Dermis microvascular lymphatic vessel endothelial cell (primary cell): Measurements from ENCODE around the gene MYO1D. TPM values are rescaled to one million over a fixed set of nuclear protein-coding genes. Genes with fewer than 3 reads are reported as not detected.

Experiments used
- total RNA-seq: library from RNA; depleted of rRNA; stranded (reverse); fragments of >200 nt; gene quantifications from 2 replicates; pipeline ENCODE4 v1.2.1, GENCODE V29; 2014

MYO1D gene
- total RNA-seq, 1 donor from 2014 or later = 56.5 TPM

Other genes with a start within 250 kb of the MYO1D start
- 56.6 and 138 TPM in 2 replicates for gene TMEM98, start 51.0 kb upstream of the MYO1D start, total RNA-seq
- not detected in 2 replicates for gene SPACA3, start 114.7 kb upstream of the MYO1D start, total RNA-seq